ENCODE measurements around the gene C1QTNF8.

- TF ChIP-seq CTCF (IDR thresholded peaks at IDR 0.05) (no peak), POLR2A (IDR thresholded peaks at IDR 0.05) (no peak)
These were observed 30.4 kb downstream of the C1QTNF8 start for GRCh38 chr16:1065469-1066128.
